GM23338 (cell line): Measurements from ENCODE around the gene HK2. TPM values are rescaled to one million over a fixed set of nuclear protein-coding genes. Genes with fewer than 3 reads are reported as not detected.

ENCODE experiments used
- EZH2phosphoT487 ChIP-seq: fragments of 200-600 bp; sonication (generic); IDR thresholded peaks from one replicate; pipeline ENCODE4 v1.8.1; 2018; ENCODE audit warnings: antibody characterized with exemption; ENCODE audit not compliant: unreplicated experiment
- NANOG ChIP-seq: IDR thresholded peaks from 2 replicates; pipeline ENCODE4 v1.6.1; 2016; ENCODE audit warnings: antibody characterized with exemption, borderline replicate concordance
- ZNF331 ChIP-seq: fragments of 250-450 bp; sonication (Bioruptor Pico); IDR thresholded peaks from 2 replicates; pipeline ENCODE4 v1.5.0; 2020; ENCODE audit warnings: low read depth, mild to moderate bottlenecking, moderate library complexity
- polyA plus RNA-seq: library from polyadenylated mRNA; unstranded; fragments of >200 nt; fragmentation: Nextera tagmentation; extraction: Ambion mirVana; gene quantifications from 2 replicates; pipeline ENCODE4 v1.2.1, GENCODE V29; 2016
- total RNA-seq: library from RNA; depleted of rRNA; stranded (reverse); fragments of >200 nt; shearing (Covaris generic); gene quantifications from 2 replicates; pipeline ENCODE4 v1.2.3, GENCODE V29; 2014
- TF ChIP-seq, protein P1 (sequence below): fragments of 250-450 bp; sonication (Bioruptor Pico); IDR thresholded peaks from 2 replicates; pipeline ENCODE4 v1.5.0; 2020; ENCODE audit warnings: mild to moderate bottlenecking, moderate library complexity
- TF ChIP-seq, protein P2 (sequence below): IDR thresholded peaks from one replicate; pipeline ENCODE4 v1.6.1; 2018; ENCODE audit warnings: antibody characterized with exemption; ENCODE audit not compliant: unreplicated experiment
- TF ChIP-seq, protein P3 (sequence below): IDR thresholded peaks from 2 replicates; pipeline ENCODE4 v1.6.1; 2016; ENCODE audit warnings: antibody characterized with exemption

HK2 gene
- total and polyA plus RNA-seq, 2 experiments from 2014 or later = 23.2 to 54.7 TPM

DNA sequence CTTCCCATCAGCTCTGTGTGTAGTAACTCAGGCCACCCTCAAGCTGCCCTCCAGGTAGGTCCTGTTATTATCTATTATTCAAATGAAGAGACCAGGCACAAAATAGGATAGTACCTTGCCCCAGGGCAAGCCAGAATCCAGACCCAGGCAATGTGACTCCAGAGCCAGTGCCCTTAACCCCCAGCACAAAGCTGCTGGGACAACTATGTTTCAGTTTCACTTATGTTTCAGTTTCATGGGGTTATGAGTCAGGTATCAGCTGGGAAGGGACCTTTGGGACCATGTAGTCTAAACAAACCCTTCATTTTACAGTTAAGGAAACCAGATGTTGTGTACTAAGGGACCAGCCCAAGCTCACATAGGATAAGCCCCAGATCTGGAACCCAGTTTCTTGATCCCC is 10.0 kb downstream of the HK2 start (continued):
- TF ChIP-seq, protein P1, sequence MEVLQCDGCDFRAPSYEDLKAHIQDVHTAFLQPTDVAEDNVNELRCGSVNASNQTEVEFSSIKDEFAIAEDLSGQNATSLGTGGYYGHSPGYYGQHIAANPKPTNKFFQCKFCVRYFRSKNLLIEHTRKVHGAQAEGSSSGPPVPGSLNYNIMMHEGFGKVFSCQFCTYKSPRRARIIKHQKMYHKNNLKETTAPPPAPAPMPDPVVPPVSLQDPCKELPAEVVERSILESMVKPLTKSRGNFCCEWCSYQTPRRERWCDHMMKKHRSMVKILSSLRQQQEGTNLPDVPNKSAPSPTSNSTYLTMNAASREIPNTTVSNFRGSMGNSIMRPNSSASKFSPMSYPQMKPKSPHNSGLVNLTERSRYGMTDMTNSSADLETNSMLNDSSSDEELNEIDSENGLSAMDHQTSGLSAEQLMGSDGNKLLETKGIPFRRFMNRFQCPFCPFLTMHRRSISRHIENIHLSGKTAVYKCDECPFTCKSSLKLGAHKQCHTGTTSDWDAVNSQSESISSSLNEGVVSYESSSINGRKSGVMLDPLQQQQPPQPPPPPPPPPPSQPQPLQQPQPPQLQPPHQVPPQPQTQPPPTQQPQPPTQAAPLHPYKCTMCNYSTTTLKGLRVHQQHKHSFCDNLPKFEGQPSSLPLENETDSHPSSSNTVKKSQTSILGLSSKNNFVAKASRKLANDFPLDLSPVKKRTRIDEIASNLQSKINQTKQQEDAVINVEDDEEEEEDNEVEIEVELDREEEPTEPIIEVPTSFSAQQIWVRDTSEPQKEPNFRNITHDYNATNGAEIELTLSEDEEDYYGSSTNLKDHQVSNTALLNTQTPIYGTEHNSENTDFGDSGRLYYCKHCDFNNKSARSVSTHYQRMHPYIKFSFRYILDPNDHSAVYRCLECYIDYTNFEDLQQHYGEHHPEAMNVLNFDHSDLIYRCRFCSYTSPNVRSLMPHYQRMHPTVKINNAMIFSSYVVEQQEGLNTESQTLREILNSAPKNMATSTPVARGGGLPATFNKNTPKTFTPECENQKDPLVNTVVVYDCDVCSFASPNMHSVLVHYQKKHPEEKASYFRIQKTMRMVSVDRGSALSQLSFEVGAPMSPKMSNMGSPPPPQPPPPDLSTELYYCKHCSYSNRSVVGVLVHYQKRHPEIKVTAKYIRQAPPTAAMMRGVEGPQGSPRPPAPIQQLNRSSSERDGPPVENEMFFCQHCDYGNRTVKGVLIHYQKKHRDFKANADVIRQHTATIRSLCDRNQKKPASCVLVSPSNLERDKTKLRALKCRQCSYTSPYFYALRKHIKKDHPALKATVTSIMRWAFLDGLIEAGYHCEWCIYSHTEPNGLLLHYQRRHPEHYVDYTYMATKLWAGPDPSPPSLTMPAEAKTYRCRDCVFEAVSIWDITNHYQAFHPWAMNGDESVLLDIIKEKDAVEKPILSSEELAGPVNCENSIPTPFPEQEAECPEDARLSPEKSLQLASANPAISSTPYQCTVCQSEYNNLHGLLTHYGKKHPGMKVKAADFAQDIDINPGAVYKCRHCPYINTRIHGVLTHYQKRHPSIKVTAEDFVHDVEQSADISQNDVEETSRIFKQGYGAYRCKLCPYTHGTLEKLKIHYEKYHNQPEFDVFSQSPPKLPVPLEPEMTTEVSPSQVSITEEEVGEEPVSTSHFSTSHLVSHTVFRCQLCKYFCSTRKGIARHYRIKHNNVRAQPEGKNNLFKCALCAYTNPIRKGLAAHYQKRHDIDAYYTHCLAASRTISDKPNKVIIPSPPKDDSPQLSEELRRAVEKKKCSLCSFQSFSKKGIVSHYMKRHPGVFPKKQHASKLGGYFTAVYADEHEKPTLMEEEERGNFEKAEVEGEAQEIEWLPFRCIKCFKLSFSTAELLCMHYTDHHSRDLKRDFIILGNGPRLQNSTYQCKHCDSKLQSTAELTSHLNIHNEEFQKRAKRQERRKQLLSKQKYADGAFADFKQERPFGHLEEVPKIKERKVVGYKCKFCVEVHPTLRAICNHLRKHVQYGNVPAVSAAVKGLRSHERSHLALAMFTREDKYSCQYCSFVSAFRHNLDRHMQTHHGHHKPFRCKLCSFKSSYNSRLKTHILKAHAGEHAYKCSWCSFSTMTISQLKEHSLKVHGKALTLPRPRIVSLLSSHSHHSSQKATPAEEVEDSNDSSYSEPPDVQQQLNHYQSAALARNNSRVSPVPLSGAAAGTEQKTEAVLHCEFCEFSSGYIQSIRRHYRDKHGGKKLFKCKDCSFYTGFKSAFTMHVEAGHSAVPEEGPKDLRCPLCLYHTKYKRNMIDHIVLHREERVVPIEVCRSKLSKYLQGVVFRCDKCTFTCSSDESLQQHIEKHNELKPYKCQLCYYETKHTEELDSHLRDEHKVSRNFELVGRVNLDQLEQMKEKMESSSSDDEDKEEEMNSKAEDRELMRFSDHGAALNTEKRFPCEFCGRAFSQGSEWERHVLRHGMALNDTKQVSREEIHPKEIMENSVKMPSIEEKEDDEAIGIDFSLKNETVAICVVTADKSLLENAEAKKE (CRISPR knock-in tag) = no peak
- TF ChIP-seq, protein P2, sequence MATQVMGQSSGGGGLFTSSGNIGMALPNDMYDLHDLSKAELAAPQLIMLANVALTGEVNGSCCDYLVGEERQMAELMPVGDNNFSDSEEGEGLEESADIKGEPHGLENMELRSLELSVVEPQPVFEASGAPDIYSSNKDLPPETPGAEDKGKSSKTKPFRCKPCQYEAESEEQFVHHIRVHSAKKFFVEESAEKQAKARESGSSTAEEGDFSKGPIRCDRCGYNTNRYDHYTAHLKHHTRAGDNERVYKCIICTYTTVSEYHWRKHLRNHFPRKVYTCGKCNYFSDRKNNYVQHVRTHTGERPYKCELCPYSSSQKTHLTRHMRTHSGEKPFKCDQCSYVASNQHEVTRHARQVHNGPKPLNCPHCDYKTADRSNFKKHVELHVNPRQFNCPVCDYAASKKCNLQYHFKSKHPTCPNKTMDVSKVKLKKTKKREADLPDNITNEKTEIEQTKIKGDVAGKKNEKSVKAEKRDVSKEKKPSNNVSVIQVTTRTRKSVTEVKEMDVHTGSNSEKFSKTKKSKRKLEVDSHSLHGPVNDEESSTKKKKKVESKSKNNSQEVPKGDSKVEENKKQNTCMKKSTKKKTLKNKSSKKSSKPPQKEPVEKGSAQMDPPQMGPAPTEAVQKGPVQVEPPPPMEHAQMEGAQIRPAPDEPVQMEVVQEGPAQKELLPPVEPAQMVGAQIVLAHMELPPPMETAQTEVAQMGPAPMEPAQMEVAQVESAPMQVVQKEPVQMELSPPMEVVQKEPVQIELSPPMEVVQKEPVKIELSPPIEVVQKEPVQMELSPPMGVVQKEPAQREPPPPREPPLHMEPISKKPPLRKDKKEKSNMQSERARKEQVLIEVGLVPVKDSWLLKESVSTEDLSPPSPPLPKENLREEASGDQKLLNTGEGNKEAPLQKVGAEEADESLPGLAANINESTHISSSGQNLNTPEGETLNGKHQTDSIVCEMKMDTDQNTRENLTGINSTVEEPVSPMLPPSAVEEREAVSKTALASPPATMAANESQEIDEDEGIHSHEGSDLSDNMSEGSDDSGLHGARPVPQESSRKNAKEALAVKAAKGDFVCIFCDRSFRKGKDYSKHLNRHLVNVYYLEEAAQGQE = no peak
- TF ChIP-seq, protein P3, sequence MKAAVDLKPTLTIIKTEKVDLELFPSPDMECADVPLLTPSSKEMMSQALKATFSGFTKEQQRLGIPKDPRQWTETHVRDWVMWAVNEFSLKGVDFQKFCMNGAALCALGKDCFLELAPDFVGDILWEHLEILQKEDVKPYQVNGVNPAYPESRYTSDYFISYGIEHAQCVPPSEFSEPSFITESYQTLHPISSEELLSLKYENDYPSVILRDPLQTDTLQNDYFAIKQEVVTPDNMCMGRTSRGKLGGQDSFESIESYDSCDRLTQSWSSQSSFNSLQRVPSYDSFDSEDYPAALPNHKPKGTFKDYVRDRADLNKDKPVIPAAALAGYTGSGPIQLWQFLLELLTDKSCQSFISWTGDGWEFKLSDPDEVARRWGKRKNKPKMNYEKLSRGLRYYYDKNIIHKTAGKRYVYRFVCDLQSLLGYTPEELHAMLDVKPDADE = no peak
- TF ChIP-seq NANOG = no peak
- no peak for TF ChIP-seq ZNF331
- no peak for TF ChIP-seq EZH2phosphoT487
